ENCODE measurements around the gene GABBR2.

GRCh38 chr9:98565152-98566135, 143.3 kb downstream of the GABBR2 start:
- TF ChIP-seq CTCF (IDR thresholded peaks at IDR 0.05): no peak
- no peak for TF ChIP-seq POLR2A (IDR thresholded peaks at IDR 0.05)
- no peak for TF ChIP-seq POLR2AphosphoS5 (IDR thresholded peaks at IDR 0.05)

Data from breast epithelium (tissue), 3 donors.